Activated CD8-positive, alpha-beta T cell treated with anti-CD3 and anti-CD28 coated beads, Interleukin-2, amount 10 ng/mL, durations not matched to agents 7 days and 5 days (primary cell): ENCODE measurements around the gene HOXC5. TPM values are rescaled to one million over a fixed set of nuclear protein-coding genes. Genes with fewer than 3 reads are reported as not detected.

ENCODE experiments used
- ATAC-seq: fragments of 150-1000 bp; cut with Tn5 transposase; one replicate; pipeline ENCODE4 v1.10.0; 2021; ENCODE audit warnings: moderate library complexity
- CTCF ChIA-PET: fragments of 350-600 bp; sonication (Branson Sonifier 250); formaldehyde crosslinking; loops from one replicate; lab custom pipeline; 2021; ENCODE audit warnings: antibody characterized with exemption; lab: Charles Lee
- POLR2A ChIA-PET: fragments of 350-600 bp; sonication (Branson Sonifier 250); formaldehyde crosslinking; loops from one replicate; lab custom pipeline; 2021; ENCODE audit warnings: antibody characterized with exemption; lab: Charles Lee
- DNase-seq: peaks from one replicate; pipeline ENCODE4 v3.0.0-alpha.2; 2020
- H3K27ac Mint-ChIP-seq: one replicate; pipeline ENCODE4 v1.8.0; 2021; ENCODE audit warnings: mild to moderate bottlenecking, mixed read lengths
- H3K27me3 Mint-ChIP-seq: one replicate; pipeline ENCODE4 v1.8.0; 2021; ENCODE audit warnings: low read depth, mixed read lengths
- H3K36me3 Mint-ChIP-seq: one replicate; pipeline ENCODE4 v1.8.0; 2021; ENCODE audit warnings: low read depth, mixed read lengths
- H3K4me1 Mint-ChIP-seq: one replicate; pipeline ENCODE4 v1.8.0; 2021; ENCODE audit warnings: low read depth, mixed read lengths
- H3K4me3 Mint-ChIP-seq: one replicate; pipeline ENCODE4 v1.8.0; 2021; ENCODE audit warnings: mild to moderate bottlenecking, mixed read lengths
- H3K9me3 Mint-ChIP-seq: one replicate; pipeline ENCODE4 v1.8.0; 2022; ENCODE audit warnings: mixed read lengths; ENCODE audit not compliant: insufficient read depth
- total RNA-seq, 2 experiments: library from RNA; stranded (reverse); gene quantifications; one replicate each; pipeline ENCODE4 v1.2.3, GENCODE V29; 2021

The HOXC5 gene
- total RNA-seq, 2 experiments from 2014 or later, result not detected

GRCh38 chr12:54024127-54024526 is 8.7 kb upstream of the HOXC5 start:
- ATAC-seq, result no peak
- ChIA-PET POLR2A (no interaction called here), CTCF (interaction anchor here (1.2 to 12.9 kb wide), 9 partner anchors 9 to 191 kb away, joined by 3 to 248 read pairs (median 8); partner anchors contain the start of genes HOXC5 and SMUG1)
- DNase-seq, result no peak
- Mint-ChIP-seq H3K4me3 (no peak overlapping the region), H3K36me3 (no peaks in the 10 kb centered on the region), H3K27me3 (peaks cover 83% of the 10 kb centered on the region), H3K4me1 (peaks cover 20% of the 10 kb centered on the region), H3K9me3 (no peaks in the 10 kb centered on the region), H3K27ac (no peak overlapping the region)

GRCh38 chr12:54024581-54025305 is 8.1 kb upstream of the HOXC5 start:
- no peak overlapping the region for H3K27ac Mint-ChIP-seq
- H3K36me3 Mint-ChIP-seq, result no peaks in the 10 kb centered on the region
- no peaks in the 10 kb centered on the region for H3K9me3 Mint-ChIP-seq
- H3K4me3 Mint-ChIP-seq, result no peak overlapping the region
- ChIA-PET CTCF (interaction anchor here (1.8 to 12.9 kb wide), 6 partner anchors 8 to 190 kb away, joined by 5 to 248 read pairs (median 18); partner anchors contain the start of genes HOXC5 and SMUG1), POLR2A (no interaction called here)
- peaks cover 18% of the 10 kb centered on the region for H3K4me1 Mint-ChIP-seq
- H3K27me3 Mint-ChIP-seq, result peaks cover 82% of the 10 kb centered on the region
- DNase-seq (no peak), ATAC-seq (no peak)

GRCh38 chr12:54025499-54026405 is 7.1 kb upstream of the HOXC5 start:
- Mint-ChIP-seq H3K4me1 (peaks cover 16% of the 10 kb centered on the region), H3K27ac (no peak overlapping the region), H3K36me3 (no peaks in the 10 kb centered on the region), H3K4me3 (no peak overlapping the region), H3K9me3 (no peaks in the 10 kb centered on the region), H3K27me3 (peaks cover 82% of the 10 kb centered on the region)
- DNase-seq (no peak), ATAC-seq (no peak)
- ChIA-PET CTCF (interaction anchor here (0.8 to 12.9 kb wide), 4 partner anchors 9 to 176 kb away, joined by 4 to 248 read pairs (median 8); partner anchors contain the start of gene SMUG1), POLR2A (no interaction called here)

GRCh38 chr12:54026640-54027441 is 6.0 kb upstream of the HOXC5 start:
- H3K27ac Mint-ChIP-seq, result no peak overlapping the region
- ChIA-PET CTCF (interaction anchor here (0.8 to 12.9 kb wide), 6 partner anchors 14 to 190 kb away, joined by 3 to 248 read pairs (median 4); partner anchors contain the start of genes HOXC10 and SMUG1), POLR2A (interaction anchor here (1.3 kb wide), 1 partner anchor 9 kb away, joined by 6 read pairs; no protein-coding TSS in a partner anchor)
- H3K27me3 Mint-ChIP-seq, result peaks cover 78% of the 10 kb centered on the region
- DNase-seq, result no peak
- no peaks in the 10 kb centered on the region for H3K9me3 Mint-ChIP-seq
- no peak overlapping the region for H3K4me3 Mint-ChIP-seq
- no peaks in the 10 kb centered on the region for H3K36me3 Mint-ChIP-seq
- ATAC-seq, result no peak
- H3K4me1 Mint-ChIP-seq, result peaks cover 11% of the 10 kb centered on the region

GRCh38 chr12:54027442-54027786 is 5.4 kb upstream of the HOXC5 start:
- POLR2A ChIA-PET, result interaction anchor here (1.3 kb wide), 1 partner anchor 10 kb away, joined by 6 read pairs; no protein-coding TSS in a partner anchor
- Mint-ChIP-seq H3K4me3 (no peak overlapping the region), H3K36me3 (no peaks in the 10 kb centered on the region), H3K4me1 (peaks cover 11% of the 10 kb centered on the region), H3K9me3 (no peaks in the 10 kb centered on the region), H3K27me3 (peaks cover 77% of the 10 kb centered on the region), H3K27ac (no peak overlapping the region)
- ATAC-seq, result no peak
- CTCF ChIA-PET, result interaction anchor here (1.1 to 12.9 kb wide), 6 partner anchors 14 to 182 kb away, joined by 3 to 248 read pairs (median 4); partner anchors contain the start of genes HOXC10 and SMUG1
- DNase-seq, result no peak

- Mint-ChIP-seq H3K4me3 (no peak within 1 kb of the TSS), H3K27me3 (peaks cover 76% of the 10 kb centered on the region), H3K27ac (no peak within 1 kb of the TSS), H3K9me3 (no peaks in the 10 kb centered on the region), H3K36me3 (no peaks in the 10 kb centered on the region), H3K4me1 (peaks cover 21% of the 10 kb centered on the region)
- DNase-seq (no peak), ATAC-seq (no peak)
- POLR2A ChIA-PET, result interaction anchor here (0.7 to 1.0 kb wide), 2 partner anchors 24 to 166 kb away, joined by 3 read pairs; no protein-coding TSS in a partner anchor
- CTCF ChIA-PET, result interaction anchor here (0.6 to 12.9 kb wide), 5 partner anchors 43 to 181 kb away, joined by 3 to 248 read pairs (median 4); partner anchors contain the start of genes HOXC10 and SMUG1
Observed at GRCh38 chr12:54028314-54029201, 4.3 kb upstream of the HOXC5 start, which contains the start of gene HOXC6. TSS of gene HOXC6 (plus strand) at chr12:54028440. CDS start at chr12:54028522, 82 bp downstream.

GRCh38 chr12:54029529-54030441 is 3.1 kb upstream of the HOXC5 start:
- no peaks in the 10 kb centered on the region for H3K36me3 Mint-ChIP-seq
- no peaks in the 10 kb centered on the region for H3K9me3 Mint-ChIP-seq
- POLR2A ChIA-PET, result interaction anchor here (0.7 kb wide), 2 partner anchors 35 to 165 kb away, joined by 3 read pairs; no protein-coding TSS in a partner anchor
- no peak overlapping the region for H3K27ac Mint-ChIP-seq
- DNase-seq (no peak), ATAC-seq (no peak)
- H3K4me3 Mint-ChIP-seq, result no peak overlapping the region
- CTCF ChIA-PET, result interaction anchor here (0.9 to 12.9 kb wide), 6 partner anchors 12 to 185 kb away, joined by 3 to 248 read pairs (median 22); partner anchors contain the start of genes HOXC8 and SMUG1
- peaks cover 26% of the 10 kb centered on the region for H3K4me1 Mint-ChIP-seq
- peaks cover 72% of the 10 kb centered on the region for H3K27me3 Mint-ChIP-seq

GRCh38 chr12:54030442-54030801 is 2.4 kb upstream of the HOXC5 start:
- no peak for ATAC-seq
- Mint-ChIP-seq H3K9me3 (no peaks in the 10 kb centered on the region), H3K4me3 (no peak overlapping the region), H3K27me3 (peaks cover 75% of the 10 kb centered on the region), H3K36me3 (no peaks in the 10 kb centered on the region), H3K4me1 (peaks cover 29% of the 10 kb centered on the region), H3K27ac (no peak overlapping the region)
- DNase-seq, result no peak
- ChIA-PET CTCF (interaction anchor here (0.9 to 12.9 kb wide), 10 partner anchors 13 to 185 kb away, joined by 3 to 248 read pairs (median 24); partner anchors contain the start of genes HOXC10, HOXC8 and SMUG1), POLR2A (no interaction called here)

GRCh38 chr12:54030889-54031471 is 1.9 kb upstream of the HOXC5 start:
- Mint-ChIP-seq H3K27ac (no peak overlapping the region), H3K9me3 (no peaks in the 10 kb centered on the region), H3K36me3 (no peaks in the 10 kb centered on the region), H3K4me3 (no peak overlapping the region), H3K4me1 (peaks cover 26% of the 10 kb centered on the region), H3K27me3 (peaks cover 74% of the 10 kb centered on the region)
- ATAC-seq (no peak), DNase-seq (no peak)
- POLR2A ChIA-PET, result interaction anchor here (1.0 kb wide), 1 partner anchor 22 kb away, joined by 3 read pairs; the partner anchor contains the start of gene HOXC8
- CTCF ChIA-PET, result interaction anchor here (0.9 to 12.9 kb wide), 16 partner anchors 10 to 190 kb away, joined by 3 to 248 read pairs (median 6); partner anchors contain the start of genes HOXC10, HOXC8 and SMUG1
